Lower leg skin (tissue), 4 donors: ENCODE results near the gene JARID2. TPM values are rescaled to one million over a fixed set of nuclear protein-coding genes. Genes with fewer than 3 reads are reported as not detected.
"Not testable (repeated sequence)": the region's sequence is repeated elsewhere in the genome, so short reads cannot be mapped to it uniquely, and the experiment has no call there.

Experiments used
- DNase-seq, 2 donors: peaks; one replicate each; pipeline ENCODE4 v3.0.0-alpha.2; 2019; ENCODE audit warnings: low spot score in 2 of 2
- H3K4me3 ChIP-seq: fragments of 200-600 bp; sonication (generic); 2 replicates; pipeline ENCODE4 v1.5.1; 2017; ENCODE audit warnings: mild to moderate bottlenecking, low read depth; ENCODE audit not compliant: poor library complexity, severe bottlenecking
- CTCF ChIP-seq, 3 donors: fragments of 450-650 bp; IDR thresholded peaks; one replicate each; pipeline ENCODE4 v1.5.1; 2016; ENCODE audit warnings: antibody characterized with exemption in 3 of 3, mild to moderate bottlenecking in 3 of 3, moderate library complexity in 2 of 3
- POLR2A ChIP-seq, 2 donors: fragments of 450-650 bp; IDR thresholded peaks; one replicate each; pipeline ENCODE4 v1.6.1; 2016 to 2017; ENCODE audit warnings: antibody characterized with exemption in 2 of 2, mild to moderate bottlenecking in 1 of 2, moderate library complexity in 1 of 2
- WGBS, 2 donors: methylation state at CpG; one replicate each; pipeline ENCODE4 v1.1.5; 2018; 5-methylcytosine and 5-hydroxymethylcytosine counted together
- intact Hi-C: fragments of 100-400 bp; cut with DNase I; formaldehyde crosslinking; loops from one replicate; pipeline ENCODE4 v1.15.0; 2023; ENCODE audit warnings: low total_unique reads
- total RNA-seq, 4 donors: library from RNA; depleted of rRNA; stranded (reverse); fragments of >200 nt; gene quantifications; one replicate each; pipeline ENCODE4 v1.1.0, GENCODE V29; 2016

The JARID2 gene
- total RNA-seq, 4 donors from 2014 or later: 17.9 to 24.2 (median 21.6) TPM

- WGBS, 2 donors: 93 to 96% methylated on average over 3 of the region's 3 CpGs
- no peak for TF ChIP-seq POLR2A (IDR thresholded peaks at IDR 0.05)
- intact Hi-C loops: no loop called here
- DNase-seq: no peak
- H3K4me3 ChIP-seq: no peak overlapping the region
Observed at GRCh38 chr6:15319677-15320076, 73.8 kb downstream of the JARID2 start.

- DNase-seq: no peak
- H3K4me3 ChIP-seq: no peak overlapping the region
- TF ChIP-seq POLR2A (IDR thresholded peaks at IDR 0.05) (no peak), CTCF (IDR thresholded peaks at IDR 0.05) (no peak)
- intact Hi-C loops: no loop called here
- 97 to 100% methylated on average over 1 of the region's 1 CpG for WGBS, 2 donors
Observed at GRCh38 chr6:15320693-15321092, 74.8 kb downstream of the JARID2 start.

GRCh38 chr6:15322184-15322583 lies 76.3 kb downstream of the JARID2 start:
- no peak for DNase-seq
- H3K4me3 ChIP-seq: no peak overlapping the region
- TF ChIP-seq CTCF (IDR thresholded peaks at IDR 0.05): no peak
- no peak for TF ChIP-seq POLR2A (IDR thresholded peaks at IDR 0.05)
- intact Hi-C loops: no loop called here
- WGBS, 2 donors: 88 to 91% methylated on average over 1 of the region's 1 CpG

- no peak for DNase-seq
- intact Hi-C loops: no loop called here
- 45 to 50% methylated on average over 5 of the region's 5 CpGs for WGBS, 2 donors
- H3K4me3 ChIP-seq: no peak overlapping the region
- TF ChIP-seq CTCF (IDR thresholded peaks at IDR 0.05) (no peak), POLR2A (IDR thresholded peaks at IDR 0.05) (no peak)
Observed at GRCh38 chr6:15322781-15323536, 77.1 kb downstream of the JARID2 start.

- 79 to 91% methylated on average over 11 of the region's 11 CpGs for WGBS, 2 donors
- intact Hi-C loops, H3K4me3 ChIP-seq, DNase-seq: not testable (repeated sequence)
Observed at GRCh38 chr6:15323611-15324010, 77.7 kb downstream of the JARID2 start.

- DNase-seq: no peak
- no peak overlapping the region for H3K4me3 ChIP-seq
- WGBS, 2 donors: 94 to 97% methylated on average over 8 of the region's 8 CpGs
- TF ChIP-seq POLR2A (IDR thresholded peaks at IDR 0.05): no peak
- TF ChIP-seq CTCF (IDR thresholded peaks at IDR 0.05): no peak
- intact Hi-C loops: no loop called here
Observed at GRCh38 chr6:15324427-15324985, 78.6 kb downstream of the JARID2 start.

- 79 to 93% methylated on average over 5 of the region's 5 CpGs for WGBS, 2 donors
- intact Hi-C loops: no loop called here
- TF ChIP-seq POLR2A (IDR thresholded peaks at IDR 0.05) (no peak), CTCF (IDR thresholded peaks at IDR 0.05) (no peak)
Observed at GRCh38 chr6:15325540-15325955, 79.7 kb downstream of the JARID2 start.

More at GRCh38 chr6:15325540-15325955, 79.7 kb downstream of the JARID2 start:
- DNase-seq: no peak
- H3K4me3 ChIP-seq: no peak overlapping the region
